OCI-LY3 (cell line): ENCODE results near the gene USP5.

Experiments used
- CTCF ChIP-seq: fragments of 200-600, 300-600 bp; sonication (generic); IDR thresholded peaks from 2 replicates; pipeline ENCODE4 v1.5.1; 2014; ENCODE audit warnings: antibody characterized with exemption, low read length, low read depth
- EZH2phosphoT487 ChIP-seq: fragments of 200-600 bp; shearing (Covaris generic); IDR thresholded peaks from 2 replicates; pipeline ENCODE4 v1.6.1; 2018; ENCODE audit warnings: antibody characterized with exemption, mixed run types, low read depth

DNA sequence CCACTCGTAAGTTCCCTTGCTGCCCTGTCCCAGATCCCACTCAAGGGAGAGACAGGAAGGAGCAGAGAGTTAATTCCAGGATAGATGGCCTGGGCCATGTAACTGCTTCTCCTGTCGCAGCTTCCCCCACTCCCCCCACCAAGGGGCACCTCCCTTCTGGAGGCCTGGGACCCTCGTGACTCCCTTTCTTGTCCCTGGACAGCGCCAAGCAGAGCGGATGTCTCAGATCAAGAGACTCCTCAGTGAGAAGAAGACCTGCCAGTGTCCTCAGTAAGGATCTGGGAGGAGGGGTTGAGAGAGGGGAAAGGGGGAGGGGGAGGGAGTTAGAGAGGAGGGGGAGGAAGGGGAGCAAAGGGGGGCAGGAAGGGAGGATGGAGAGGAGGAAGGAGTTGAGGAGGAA lies 33.3 kb upstream of the USP5 start:
- TF ChIP-seq CTCF = no peak
- no peak for TF ChIP-seq EZH2phosphoT487
